Retinal pigment epithelial cell (primary cell): ENCODE measurements around the gene STXBP1.

Experiments used
- DNase-seq: peaks from one replicate; pipeline ENCODE4 v3.0.0-alpha.2; 2010; ENCODE audit warnings: low read depth
- H3K4me3 ChIP-seq: 2 replicates; pipeline ENCODE4 v1.5.1; 2011; ENCODE audit warnings: mild to moderate bottlenecking, low read length, control low read depth, moderate library complexity
- TF ChIP-seq, protein P1 (sequence below): conservative IDR thresholded peaks from 2 replicates; pipeline ENCODE4 v1.5.1; 2011; ENCODE audit warnings: low read depth, low read length, control low read depth, inconsistent platforms

Gene STXBP1

GRCh38 chr9:127694890-127695720 lies 83.0 kb downstream of the STXBP1 start:
- TF ChIP-seq, protein P1, sequence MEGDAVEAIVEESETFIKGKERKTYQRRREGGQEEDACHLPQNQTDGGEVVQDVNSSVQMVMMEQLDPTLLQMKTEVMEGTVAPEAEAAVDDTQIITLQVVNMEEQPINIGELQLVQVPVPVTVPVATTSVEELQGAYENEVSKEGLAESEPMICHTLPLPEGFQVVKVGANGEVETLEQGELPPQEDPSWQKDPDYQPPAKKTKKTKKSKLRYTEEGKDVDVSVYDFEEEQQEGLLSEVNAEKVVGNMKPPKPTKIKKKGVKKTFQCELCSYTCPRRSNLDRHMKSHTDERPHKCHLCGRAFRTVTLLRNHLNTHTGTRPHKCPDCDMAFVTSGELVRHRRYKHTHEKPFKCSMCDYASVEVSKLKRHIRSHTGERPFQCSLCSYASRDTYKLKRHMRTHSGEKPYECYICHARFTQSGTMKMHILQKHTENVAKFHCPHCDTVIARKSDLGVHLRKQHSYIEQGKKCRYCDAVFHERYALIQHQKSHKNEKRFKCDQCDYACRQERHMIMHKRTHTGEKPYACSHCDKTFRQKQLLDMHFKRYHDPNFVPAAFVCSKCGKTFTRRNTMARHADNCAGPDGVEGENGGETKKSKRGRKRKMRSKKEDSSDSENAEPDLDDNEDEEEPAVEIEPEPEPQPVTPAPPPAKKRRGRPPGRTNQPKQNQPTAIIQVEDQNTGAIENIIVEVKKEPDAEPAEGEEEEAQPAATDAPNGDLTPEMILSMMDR: no peak
- no peak overlapping the region for H3K4me3 ChIP-seq
- no peak for DNase-seq

GRCh38 chr9:127697575-127697974 lies 85.5 kb downstream of the STXBP1 start:
- TF ChIP-seq, protein P1: no peak
- no peak overlapping the region for H3K4me3 ChIP-seq
- no peak for DNase-seq

- TF ChIP-seq, protein P1: no peak
- no peak for DNase-seq
- no peak overlapping the region for H3K4me3 ChIP-seq
Measured at GRCh38 chr9:127698386-127698785, 86.3 kb downstream of the STXBP1 start.

- H3K4me3 ChIP-seq: peak overlapping the region; percentile 26
- TF ChIP-seq, protein P1: peak; percentile 4
- peak; percentile 87 for DNase-seq
Measured at GRCh38 chr9:127698985-127699670, 87.1 kb downstream of the STXBP1 start.

GRCh38 chr9:127700140-127700539 lies 88.1 kb downstream of the STXBP1 start:
- no peak for DNase-seq
- no peak overlapping the region for H3K4me3 ChIP-seq
- TF ChIP-seq, protein P1: no peak

GRCh38 chr9:127700594-127701255 lies 88.6 kb downstream of the STXBP1 start:
- DNase-seq: no peak
- TF ChIP-seq, protein P1: no peak
- no peak overlapping the region for H3K4me3 ChIP-seq
